ENCODE data around the gene COL5A3. TPM values are rescaled to one million over a fixed set of nuclear protein-coding genes. Genes with fewer than 3 reads are reported as not detected.

The COL5A3 gene
- polyA plus RNA-seq, 1 donor (not counting 4 experiments of a cell fraction or from before 2014, with no cell fraction given), result 0.43 TPM

DNA sequence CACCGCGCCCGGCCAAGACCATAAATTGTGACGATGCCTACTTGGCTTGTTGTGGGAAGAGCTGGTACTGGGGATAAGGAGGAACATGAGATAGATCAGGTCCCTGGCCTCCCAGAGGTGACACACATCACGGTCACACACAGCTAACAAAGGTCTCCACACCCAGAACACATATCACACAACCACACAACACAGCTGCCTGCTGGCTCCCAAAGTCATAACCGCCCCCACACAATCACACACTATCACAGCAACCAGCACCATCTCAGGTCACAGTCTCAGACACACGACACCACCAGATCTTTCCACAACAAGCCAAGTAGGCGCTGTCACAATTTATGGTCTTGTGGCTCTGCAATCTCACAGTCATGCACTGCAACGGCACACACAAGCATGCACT lies 5.7 kb downstream of the COL5A3 start:
- Histone ChIP-seq H3K9ac (ENCODE audit: control insufficient read depth, extremely low read depth, insufficient read depth, low read length) (no peak overlapping the region), H3K4me1 (ENCODE audit: control insufficient read depth, extremely low read depth, insufficient read depth, low read length) (peaks cover 6% of the 10 kb centered on the region), H3K4me3 (ENCODE audit: control insufficient read depth in 2 of 3, extremely low read depth in 1 of 3, insufficient read depth in 2 of 3, low read depth in 1 of 3, low read length in 3 of 3) (no peak overlapping the region), H3K9me1 (ENCODE audit: control insufficient read depth, extremely low read depth, insufficient read depth, low read length) (peaks cover 2% of the 10 kb centered on the region), H3K9me3 (ENCODE audit: control insufficient read depth, low read depth, low read length) (no peaks in the 10 kb centered on the region), H4K20me1 (ENCODE audit: control insufficient read depth, extremely low read depth, insufficient read depth, low read length) (peaks cover 1% of the 10 kb centered on the region), H3K27ac (ENCODE audit: control insufficient read depth, insufficient read depth, low read length) (no peak overlapping the region), H3K36me3 (ENCODE audit: control insufficient read depth in 2 of 2, extremely low read depth in 1 of 2, insufficient read depth in 2 of 2, low read length in 2 of 2) (no peaks in the 10 kb centered on the region), H3K79me2 (ENCODE audit: control insufficient read depth, insufficient read depth, low read length) (no peaks in the 10 kb centered on the region), H3K27me3 (ENCODE audit: control insufficient read depth, extremely low read depth, insufficient read depth, low read length) (no peaks in the 10 kb centered on the region), H2AFZ (ENCODE audit: control insufficient read depth, low read length) (no peak overlapping the region), H3K4me2 (ENCODE audit: control insufficient read depth, extremely low read depth, insufficient read depth, low read depth, low read length) (no peak overlapping the region)
- dilution Hi-C loops (cut with MboI; ENCODE audit: extremely low pct_ligation_motif_present, low sequenced_read_pairs), result no loop called here
- no peak for FAIRE-seq
- TF ChIP-seq, protein P1, sequence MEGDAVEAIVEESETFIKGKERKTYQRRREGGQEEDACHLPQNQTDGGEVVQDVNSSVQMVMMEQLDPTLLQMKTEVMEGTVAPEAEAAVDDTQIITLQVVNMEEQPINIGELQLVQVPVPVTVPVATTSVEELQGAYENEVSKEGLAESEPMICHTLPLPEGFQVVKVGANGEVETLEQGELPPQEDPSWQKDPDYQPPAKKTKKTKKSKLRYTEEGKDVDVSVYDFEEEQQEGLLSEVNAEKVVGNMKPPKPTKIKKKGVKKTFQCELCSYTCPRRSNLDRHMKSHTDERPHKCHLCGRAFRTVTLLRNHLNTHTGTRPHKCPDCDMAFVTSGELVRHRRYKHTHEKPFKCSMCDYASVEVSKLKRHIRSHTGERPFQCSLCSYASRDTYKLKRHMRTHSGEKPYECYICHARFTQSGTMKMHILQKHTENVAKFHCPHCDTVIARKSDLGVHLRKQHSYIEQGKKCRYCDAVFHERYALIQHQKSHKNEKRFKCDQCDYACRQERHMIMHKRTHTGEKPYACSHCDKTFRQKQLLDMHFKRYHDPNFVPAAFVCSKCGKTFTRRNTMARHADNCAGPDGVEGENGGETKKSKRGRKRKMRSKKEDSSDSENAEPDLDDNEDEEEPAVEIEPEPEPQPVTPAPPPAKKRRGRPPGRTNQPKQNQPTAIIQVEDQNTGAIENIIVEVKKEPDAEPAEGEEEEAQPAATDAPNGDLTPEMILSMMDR (optimal IDR thresholded peaks at IDR 0.05 in 1 of 3, IDR thresholded peaks at IDR 0.05 in 1 of 3, conservative IDR thresholded peaks at IDR 0.05 in 1 of 3; ENCODE audit: extremely low read depth in 1 of 3, insufficient read depth in 2 of 3, low read length in 3 of 3), result no peak
- TF ChIP-seq EZH2 (IDR thresholded peaks at IDR 0.05; ENCODE audit: low read length), result no peak
- no peak for DNase-seq (ENCODE audit: low read depth, low spot score)

GRCh38 chr19:10003271-10003670 lies 7.0 kb downstream of the COL5A3 start:
- H3K4me1 ChIP-seq (ENCODE audit: control insufficient read depth, extremely low read depth, insufficient read depth, low read length), result peaks cover 5% of the 10 kb centered on the region
- H3K4me2 ChIP-seq (ENCODE audit: control insufficient read depth, extremely low read depth, insufficient read depth, low read depth, low read length), result no peak overlapping the region
- no peaks in the 10 kb centered on the region for H3K9me3 ChIP-seq (ENCODE audit: control insufficient read depth, low read depth, low read length)
- no peaks in the 10 kb centered on the region for H3K79me2 ChIP-seq (ENCODE audit: control insufficient read depth, insufficient read depth, low read length)
- no peak overlapping the region for H3K4me3 ChIP-seq (ENCODE audit: control insufficient read depth in 2 of 3, extremely low read depth in 1 of 3, insufficient read depth in 2 of 3, low read depth in 1 of 3, low read length in 3 of 3)
- DNase-seq (ENCODE audit: low read depth, low spot score), result no peak
- H3K27ac ChIP-seq (ENCODE audit: control insufficient read depth, insufficient read depth, low read length), result no peak overlapping the region
- no peak for TF ChIP-seq EZH2 (IDR thresholded peaks at IDR 0.05; ENCODE audit: low read length)
- TF ChIP-seq, protein P1 (optimal IDR thresholded peaks at IDR 0.05 in 1 of 3, IDR thresholded peaks at IDR 0.05 in 1 of 3, conservative IDR thresholded peaks at IDR 0.05 in 1 of 3; ENCODE audit: extremely low read depth in 1 of 3, insufficient read depth in 2 of 3, low read length in 3 of 3), result no peak
- H3K27me3 ChIP-seq (ENCODE audit: control insufficient read depth, extremely low read depth, insufficient read depth, low read length), result no peaks in the 10 kb centered on the region
- H3K9ac ChIP-seq (ENCODE audit: control insufficient read depth, extremely low read depth, insufficient read depth, low read length), result no peak overlapping the region
- H3K36me3 ChIP-seq (ENCODE audit: control insufficient read depth in 2 of 2, extremely low read depth in 1 of 2, insufficient read depth in 2 of 2, low read length in 2 of 2), result no peaks in the 10 kb centered on the region
- no peaks in the 10 kb centered on the region for H3K9me1 ChIP-seq (ENCODE audit: control insufficient read depth, extremely low read depth, insufficient read depth, low read length)
- FAIRE-seq, result no peak
- dilution Hi-C loops (cut with MboI; ENCODE audit: extremely low pct_ligation_motif_present, low sequenced_read_pairs), result no loop called here
- no peak overlapping the region for H2AFZ ChIP-seq (ENCODE audit: control insufficient read depth, low read length)
- H4K20me1 ChIP-seq (ENCODE audit: control insufficient read depth, extremely low read depth, insufficient read depth, low read length), result no peaks in the 10 kb centered on the region
